PC-3 (cell line): ENCODE results near the gene SDK2.

Experiments used
- CTCF ChIP-seq: fragments of 300-600 bp; sonication (generic); conservative IDR thresholded peaks from 2 replicates; pipeline ENCODE4 v1.5.1; 2017; ENCODE audit warnings: antibody characterized with exemption, low read depth, mild to moderate bottlenecking, low read length
- EZH2 ChIP-seq: fragments of 300-600 bp; sonication (generic); IDR thresholded peaks from one replicate; pipeline ENCODE4 v1.6.1; 2017; ENCODE audit warnings: antibody characterized with exemption, mild to moderate bottlenecking, low read length; ENCODE audit not compliant: unreplicated experiment
- EZH2phosphoT487 ChIP-seq: fragments of 300-600 bp; sonication (generic); IDR thresholded peaks from 2 replicates; pipeline ENCODE4 v1.6.1; 2018; ENCODE audit warnings: mild to moderate bottlenecking, antibody characterized with exemption, low read length, borderline replicate concordance

GRCh38 chr17:73594025-73594424, 50.2 kb downstream of the SDK2 start:
- TF ChIP-seq CTCF = no peak
- no peak for TF ChIP-seq EZH2phosphoT487
- TF ChIP-seq EZH2 = no peak
